Epithelial cell of alveolus of lung (primary cell): ENCODE data around the gene PCDHGA8. TPM values are rescaled to one million over a fixed set of nuclear protein-coding genes. Genes with fewer than 3 reads are reported as not detected.

ENCODE experiments used
- total RNA-seq: library from RNA; depleted of rRNA; stranded (reverse); fragments of >200 nt; gene quantifications from 2 replicates; pipeline ENCODE4 v1.2.1, GENCODE V29; 2015

The PCDHGA8 gene
- total RNA-seq = 0.65 and 1.2 TPM in 2 replicates

GRCh38 chr5:141392429-141393198, at the start of gene PCDHGA8:
Gene PCDHGA8, plus strand, starts transcription at chr5:141392633. Its CDS starts 181 bp downstream, at chr5:141392814.

GRCh38 chr5:141343242-141343952, 49.0 kb upstream of the PCDHGA8 start, which contains the start of gene PCDHGA3:
Gene PCDHGA3, plus strand, starts transcription at chr5:141343829. Its CDS starts 205 bp downstream, at chr5:141344034.

GRCh38 chr5:141349917-141350619, 42.4 kb upstream of the PCDHGA8 start, which contains the start of gene PCDHGB1:
Gene PCDHGB1, plus strand, starts transcription at chr5:141350099. Its CDS starts 162 bp downstream, at chr5:141350261.

GRCh38 chr5:141354900-141355469, 37.4 kb upstream of the PCDHGA8 start, which contains the start of gene PCDHGA4:
Gene PCDHGA4, plus strand, starts transcription at chr5:141355021. Its CDS starts 87 bp downstream, at chr5:141355108.

GRCh38 chr5:141359790-141360426, 32.5 kb upstream of the PCDHGA8 start, which contains the start of gene PCDHGB2:
Gene PCDHGB2, plus strand, starts transcription at chr5:141359994. Its CDS starts 142 bp downstream, at chr5:141360136.

GRCh38 chr5:141363952-141364660, 28.3 kb upstream of the PCDHGA8 start, which contains the start of gene PCDHGA5:
Gene PCDHGA5, plus strand, starts transcription at chr5:141364162. Its CDS starts 169 bp downstream, at chr5:141364331.

GRCh38 chr5:141369994-141370848, 22.2 kb upstream of the PCDHGA8 start, which contains the start of gene PCDHGB3:
Gene PCDHGB3, plus strand, starts transcription at chr5:141370242. Its CDS starts 153 bp downstream, at chr5:141370395.

GRCh38 chr5:141373673-141374317, 18.6 kb upstream of the PCDHGA8 start, which contains the start of gene PCDHGA6:
Gene PCDHGA6, plus strand, starts transcription at chr5:141373891. Its CDS starts 193 bp downstream, at chr5:141374084.

GRCh38 chr5:141382469-141383294, 9.8 kb upstream of the PCDHGA8 start, which contains the start of gene PCDHGA7:
Gene PCDHGA7, plus strand, starts transcription at chr5:141382742. Its CDS starts 158 bp downstream, at chr5:141382900.

GRCh38 chr5:141387557-141388311, 4.7 kb upstream of the PCDHGA8 start, which contains the start of gene PCDHGB4:
Gene PCDHGB4, plus strand, starts transcription at chr5:141387698. Its CDS starts 187 bp downstream, at chr5:141387885.

GRCh38 chr5:141397756-141398551, 5.5 kb downstream of the PCDHGA8 start, which contains the start of gene PCDHGB5:
Gene PCDHGB5, plus strand, starts transcription at chr5:141397947. Its CDS starts 181 bp downstream, at chr5:141398128.

GRCh38 chr5:141402553-141403243, 10.3 kb downstream of the PCDHGA8 start, which contains the start of gene PCDHGA9:
Gene PCDHGA9, plus strand, starts transcription at chr5:141402778. Its CDS starts 175 bp downstream, at chr5:141402953.

GRCh38 chr5:141407790-141408505, 15.5 kb downstream of the PCDHGA8 start, which contains the start of gene PCDHGB6:
Gene PCDHGB6, plus strand, starts transcription at chr5:141408021. Its CDS starts 182 bp downstream, at chr5:141408203.

GRCh38 chr5:141412854-141413539, 20.6 kb downstream of the PCDHGA8 start, which contains the start of gene PCDHGA10:
Gene PCDHGA10, plus strand, starts transcription at chr5:141412987. Its CDS starts 189 bp downstream, at chr5:141413176.

